Limb (tissue), 2 donors: Measurements from ENCODE around the gene SHLD1.
A peak's percentile ranks its signal among the peaks of the same experiment; 100 is the strongest.

Source experiments
- DNase-seq, 2 donors: peaks; one replicate each; pipeline ENCODE4 v3.0.0-alpha.2; 2016; ENCODE audit errors: extremely low spot score in 2 of 2

The SHLD1 gene

GRCh38 chr20:5818346-5818681 lies 68.1 kb downstream of the SHLD1 start:
- no peak for DNase-seq

GRCh38 chr20:5820738-5821137 lies 70.5 kb downstream of the SHLD1 start:
- no peak for DNase-seq

GRCh38 chr20:5821627-5822215 lies 71.5 kb downstream of the SHLD1 start:
- no peak for DNase-seq

GRCh38 chr20:5822569-5822968 lies 72.4 kb downstream of the SHLD1 start:
- DNase-seq = no peak

GRCh38 chr20:5825130-5825719 lies 75.0 kb downstream of the SHLD1 start:
- DNase-seq = no peak

- no peak for DNase-seq
These were observed 77.1 kb downstream of the SHLD1 start for GRCh38 chr20:5827098-5827853.

GRCh38 chr20:5827861-5828260 lies 77.7 kb downstream of the SHLD1 start:
- no peak for DNase-seq

- DNase-seq = no peak
These were observed 79.1 kb downstream of the SHLD1 start for GRCh38 chr20:5829241-5829809.

- no peak for DNase-seq
These were observed 81.5 kb downstream of the SHLD1 start for GRCh38 chr20:5831539-5832237.

GRCh38 chr20:5833309-5833941 lies 83.2 kb downstream of the SHLD1 start:
- DNase-seq = no peak

- DNase-seq = no peak
These were observed 84.3 kb downstream of the SHLD1 start for GRCh38 chr20:5834436-5835005.

GRCh38 chr20:5835321-5835821 lies 85.2 kb downstream of the SHLD1 start:
- DNase-seq = no peak

- DNase-seq = peak in 1 of 2 donors; percentile 40
These were observed 85.7 kb downstream of the SHLD1 start for GRCh38 chr20:5835871-5836270.

- DNase-seq = no peak
These were observed 86.4 kb downstream of the SHLD1 start for GRCh38 chr20:5836569-5836968.

- DNase-seq = no peak
These were observed 90.3 kb downstream of the SHLD1 start for GRCh38 chr20:5840411-5841002.

GRCh38 chr20:5841522-5841921 lies 91.3 kb downstream of the SHLD1 start:
- no peak for DNase-seq

- no peak for DNase-seq
These were observed 92.3 kb downstream of the SHLD1 start for GRCh38 chr20:5842465-5842864.

- DNase-seq = no peak
These were observed 92.9 kb downstream of the SHLD1 start for GRCh38 chr20:5843054-5843592.

GRCh38 chr20:5844063-5844681 lies 94.0 kb downstream of the SHLD1 start:
- no peak for DNase-seq
